Measurements from ENCODE around the gene POLD4.
A peak's percentile ranks its signal among the peaks of the same experiment; 100 is the strongest.
"Not testable (repeated sequence)": the region's sequence is repeated elsewhere in the genome, so short reads cannot be mapped to it uniquely, and the experiment has no call there.

The POLD4 gene

DNA sequence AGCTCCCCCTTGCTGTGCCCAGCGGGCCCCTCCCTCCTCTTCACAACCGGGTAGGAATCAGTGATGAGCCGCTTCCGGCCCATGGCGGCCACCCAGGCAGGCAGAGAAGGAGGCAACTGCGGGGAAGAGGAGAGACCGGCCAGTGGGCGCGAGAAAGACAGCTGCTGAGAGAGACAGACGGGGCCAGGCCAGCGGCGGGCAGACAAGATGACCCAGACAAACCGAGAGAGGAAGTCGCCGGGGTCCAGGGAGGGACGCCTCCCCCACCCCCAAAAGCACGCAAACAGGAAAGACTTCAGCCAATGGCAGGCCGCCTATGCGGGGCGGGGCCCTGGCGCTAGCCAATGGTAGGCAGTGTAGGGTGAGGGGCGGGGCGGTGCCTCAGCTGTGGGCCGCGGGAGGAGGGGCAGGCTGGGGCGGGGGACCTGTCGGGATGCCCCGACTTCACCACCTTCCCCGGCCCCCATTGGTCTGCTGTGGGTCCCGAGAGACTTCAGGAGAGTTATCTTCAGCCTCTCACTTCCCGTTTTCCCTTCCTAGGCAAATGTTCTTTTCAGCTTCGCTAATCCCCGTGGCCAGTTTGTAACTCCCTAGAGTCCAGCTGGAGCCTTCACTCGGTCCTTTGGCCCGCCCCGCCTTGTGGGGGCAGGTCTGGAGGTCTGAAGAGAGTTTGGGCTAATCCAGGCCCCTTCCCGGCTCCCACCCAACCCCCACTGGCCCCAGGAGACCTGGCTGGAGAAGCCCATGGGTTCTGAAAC, at the start of gene POLD4:
Gene POLD4, minus strand, starts transcription at position 230 of the 758 bp plus-strand sequence. Its CDS starts 147 bp downstream, at position 83.
- peak; percentile 99 for DNase-seq

DNA sequence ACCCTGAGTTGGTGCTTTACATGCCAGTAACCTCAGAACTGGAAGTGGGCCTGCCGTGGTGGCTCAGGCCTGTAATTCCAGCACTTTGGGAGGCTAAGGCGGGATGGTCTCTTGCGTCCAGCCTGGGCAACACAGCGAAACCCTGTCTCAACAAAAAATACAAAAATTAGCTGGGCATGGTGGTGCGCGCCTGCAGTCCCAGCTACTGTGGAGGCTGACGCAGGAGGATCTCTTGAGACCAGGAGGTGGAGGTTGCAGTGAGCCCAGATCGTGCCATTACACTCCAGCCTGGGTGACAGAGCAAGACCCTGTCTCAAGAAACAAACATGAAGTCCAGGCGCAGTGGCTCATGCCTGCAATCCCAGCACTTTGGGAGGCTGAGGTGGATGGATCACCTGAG, 49.7 kb upstream of the POLD4 start:
- not testable (repeated sequence) for DNase-seq

DNA sequence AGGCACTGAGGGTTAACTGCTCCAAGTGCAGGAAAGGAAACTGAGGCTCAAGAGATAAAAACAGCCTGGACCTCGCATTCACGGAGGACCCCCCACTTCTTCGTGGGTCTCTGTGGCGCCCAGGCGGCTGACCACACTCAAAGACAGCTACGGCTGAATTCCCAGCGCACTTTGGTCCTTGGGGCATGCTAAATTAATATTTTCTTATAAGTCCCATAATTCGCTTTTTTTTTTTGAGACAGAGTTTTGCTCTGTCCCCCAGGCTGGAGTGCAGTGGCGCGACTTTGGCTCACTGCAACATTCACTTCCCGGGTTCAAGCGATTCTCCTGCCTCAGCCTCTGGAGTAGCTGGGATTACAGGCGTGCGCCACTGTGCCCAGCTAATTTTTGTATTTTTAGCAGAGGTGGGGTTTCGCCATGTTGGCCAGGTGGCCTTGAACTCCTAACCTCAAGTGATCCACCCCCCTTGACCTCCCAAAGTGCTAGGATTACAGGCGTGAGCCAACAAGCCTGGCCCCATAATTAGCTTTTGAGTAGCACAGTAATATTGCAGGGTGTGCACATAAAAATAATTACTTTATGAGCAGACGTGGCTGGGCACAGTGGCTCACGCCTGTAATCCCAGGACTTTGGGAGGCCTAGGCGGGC, 49.0 kb upstream of the POLD4 start:
- DNase-seq: not testable (repeated sequence)

DNA sequence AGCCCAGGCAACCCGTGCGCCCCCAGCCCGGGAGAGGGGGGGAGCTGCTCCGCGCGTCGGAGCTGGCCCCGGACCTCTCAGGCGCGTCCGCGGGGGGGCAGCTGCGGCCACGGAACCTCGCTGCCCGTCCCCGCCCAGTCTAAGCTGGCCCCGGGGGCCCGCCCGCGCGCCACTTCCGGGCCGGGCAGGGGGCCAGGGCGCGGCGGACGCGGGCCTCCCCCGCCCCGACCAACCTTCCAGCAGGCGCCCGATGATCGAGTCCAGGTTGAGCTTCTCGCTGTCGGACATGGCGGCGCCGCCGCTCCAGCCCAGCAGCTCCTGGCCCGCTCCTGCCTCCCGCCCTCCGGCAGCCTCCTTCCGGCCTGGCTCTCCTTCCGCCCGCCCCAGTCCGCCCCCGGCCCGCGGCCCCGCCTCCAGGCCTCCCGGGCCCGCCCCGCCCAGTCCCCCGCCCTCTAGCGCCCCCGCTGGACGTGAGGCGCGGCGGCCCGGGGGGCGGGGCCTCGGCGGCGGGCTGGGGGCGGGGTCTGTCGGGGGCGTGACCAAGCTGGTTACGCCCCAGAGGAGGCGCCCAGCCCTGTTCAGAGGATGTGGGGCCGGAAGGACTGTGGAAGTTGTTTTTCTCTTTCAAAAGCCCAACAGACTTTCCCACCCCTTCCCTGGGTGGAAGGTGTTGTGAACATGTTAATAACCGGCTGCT, 48.3 kb upstream of the POLD4 start, which contains the start of gene PPP1CA:
Gene PPP1CA, minus strand, starts transcription at position 364 of the 697 bp plus-strand sequence. Its CDS starts 76 bp downstream, at position 288.
- peak; percentile 93 for DNase-seq

DNA sequence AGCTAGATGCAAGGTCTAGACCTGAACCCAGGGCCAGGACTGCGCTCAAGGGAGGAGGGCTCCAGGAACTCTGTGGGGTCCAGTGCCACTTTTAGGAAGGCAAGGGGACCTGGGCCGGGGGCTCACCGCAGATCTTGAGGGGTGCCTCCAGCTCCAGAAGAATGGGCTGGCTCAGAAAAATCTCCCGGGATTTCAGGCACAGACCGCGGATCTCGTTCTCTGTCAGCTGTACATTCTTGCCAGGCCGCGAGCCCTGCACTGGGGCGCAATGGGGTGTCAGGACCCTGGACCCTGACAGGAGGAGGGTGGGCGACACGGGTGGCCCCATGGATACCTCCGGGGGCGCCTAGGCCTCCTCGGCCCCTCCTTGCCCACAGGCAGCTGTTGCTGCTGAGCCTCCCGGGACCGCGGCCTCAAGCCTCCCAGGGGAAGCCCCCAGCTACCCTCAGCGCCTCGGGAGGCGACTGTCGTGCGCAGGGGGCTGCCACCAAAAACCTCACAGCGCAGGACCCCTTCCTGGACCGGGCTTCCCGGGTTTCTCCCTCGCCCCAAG, 47.7 kb upstream of the POLD4 start:
- no peak for DNase-seq

DNA sequence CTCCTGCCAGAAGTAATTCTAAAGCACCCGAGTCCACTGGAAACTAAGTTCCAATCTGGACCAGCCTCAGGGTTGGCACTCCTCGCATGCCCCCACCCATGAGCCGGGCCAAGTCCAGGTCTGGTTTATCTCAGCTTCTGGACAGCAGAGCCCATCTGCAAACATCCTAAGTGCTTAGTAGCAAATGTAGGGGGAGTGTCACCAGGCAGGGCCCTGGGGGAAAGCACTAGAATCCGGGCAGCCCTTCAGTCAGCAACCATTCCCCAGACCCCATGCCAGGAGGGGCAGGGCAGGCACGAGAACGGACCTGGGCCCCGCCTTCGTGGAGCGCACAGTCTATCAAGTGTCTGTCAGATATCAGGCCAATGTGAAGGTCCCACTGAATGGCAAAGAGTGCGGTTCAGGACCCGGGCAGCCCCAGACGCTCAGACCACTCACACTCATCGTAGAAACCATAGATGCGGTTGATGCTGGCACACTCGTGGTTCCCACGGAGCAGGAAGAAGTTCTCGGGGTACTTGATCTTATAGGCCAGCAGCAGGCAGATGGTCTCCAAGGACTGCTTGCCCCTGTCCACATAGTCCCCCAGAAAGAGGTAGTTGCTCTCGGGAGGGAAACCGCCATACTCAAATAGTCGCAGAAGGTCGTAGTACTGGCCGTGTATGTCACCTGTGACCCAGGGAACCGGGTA, 47.0 kb upstream of the POLD4 start:
- DNase-seq: no peak

DNA sequence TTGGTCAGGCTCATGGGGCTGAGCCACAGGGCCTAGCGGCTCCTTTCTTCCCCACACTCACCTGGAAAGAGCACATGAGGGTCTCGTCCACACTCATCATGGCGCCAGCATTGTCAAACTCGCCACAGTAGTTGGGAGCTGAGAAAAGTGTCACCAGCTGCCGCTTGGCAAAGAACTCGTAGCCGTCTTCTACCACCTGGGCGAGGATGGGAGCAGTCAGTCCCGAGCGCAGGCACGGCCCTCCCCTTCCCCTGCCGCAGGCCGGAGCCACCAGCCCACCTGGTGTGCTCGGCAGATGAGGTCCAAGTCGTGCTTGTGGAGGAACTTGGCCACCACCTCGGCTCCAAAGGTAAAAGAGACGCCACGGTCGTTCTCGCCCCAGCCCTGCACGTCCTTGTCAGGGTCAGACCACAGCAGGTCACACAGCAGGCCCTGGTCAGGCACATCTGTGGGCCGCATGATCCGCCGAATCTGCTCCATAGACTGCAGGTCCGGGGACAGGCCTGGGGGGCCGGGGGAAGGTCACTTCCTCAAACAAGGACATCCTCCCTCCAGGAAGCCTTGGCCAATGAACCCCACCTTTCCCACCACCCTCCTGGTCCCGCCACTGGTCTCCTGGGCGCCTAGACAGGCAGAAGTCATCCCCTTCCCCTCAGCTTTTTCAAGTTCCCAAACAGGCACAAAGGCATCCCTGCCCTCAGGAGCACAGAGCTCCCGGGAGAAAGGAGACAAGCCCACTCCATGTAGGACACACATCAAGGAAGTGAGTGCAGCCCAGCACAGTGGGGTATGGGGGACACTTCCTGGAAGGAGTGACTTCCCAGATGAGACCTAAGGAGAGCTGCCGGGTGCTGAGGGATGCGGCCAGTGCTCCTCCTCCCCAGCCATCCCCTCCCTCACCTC, 45.6 kb upstream of the POLD4 start:
- DNase-seq: no peak

DNA sequence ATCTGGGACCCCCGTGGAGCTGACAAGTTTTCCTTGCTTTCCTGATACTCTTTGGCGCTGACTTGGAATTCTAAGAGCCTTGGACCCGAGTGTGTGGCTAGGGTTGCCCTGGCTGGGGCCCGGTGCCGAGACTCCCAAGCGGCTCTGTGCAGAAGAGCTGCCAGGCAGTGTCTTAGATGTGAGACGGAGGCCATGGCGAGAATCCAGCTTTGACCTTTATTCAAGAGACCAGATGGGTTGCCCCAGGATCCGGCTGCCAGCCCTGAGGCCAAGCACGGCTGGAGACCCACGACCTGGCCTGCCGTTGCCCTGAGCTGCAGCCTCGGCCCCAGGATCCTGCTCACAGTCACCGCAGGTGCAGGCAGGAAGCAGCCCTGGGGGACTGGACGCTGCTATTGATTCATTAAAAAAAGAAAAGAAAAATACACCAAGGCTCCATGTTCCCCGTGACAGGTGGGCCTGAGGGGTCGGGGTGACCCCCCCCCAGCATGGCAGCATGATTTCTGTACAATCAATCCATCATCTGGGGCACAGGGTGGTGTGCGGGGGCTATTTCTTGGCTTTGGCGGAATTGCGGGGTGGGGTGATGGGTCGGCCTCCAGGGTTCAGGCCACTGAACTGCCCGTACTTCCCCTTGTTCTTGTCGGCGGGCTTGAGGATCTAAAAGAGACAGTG, 44.8 kb upstream of the POLD4 start:
- DNase-seq: no peak

DNA sequence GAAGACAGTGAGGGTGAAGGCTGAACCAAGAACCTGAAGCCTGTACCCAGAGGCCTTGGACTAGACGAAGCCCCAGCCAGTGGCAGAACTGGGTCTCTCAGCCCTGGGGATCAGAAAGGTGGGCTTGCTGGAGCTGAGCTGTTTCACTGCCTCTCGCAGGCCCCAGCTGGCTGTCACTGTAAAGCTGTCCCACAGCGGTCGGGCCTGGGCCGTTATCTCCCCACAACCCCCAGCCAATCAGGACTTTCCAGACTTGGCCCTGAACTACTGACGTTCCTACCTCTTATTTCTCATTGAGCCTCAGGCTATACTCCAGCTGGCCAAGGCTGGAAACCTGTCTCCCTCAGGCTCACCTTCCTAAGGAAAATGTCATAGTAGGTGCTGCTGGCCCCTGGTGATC, 44.2 kb upstream of the POLD4 start:
- DNase-seq: no peak

DNA sequence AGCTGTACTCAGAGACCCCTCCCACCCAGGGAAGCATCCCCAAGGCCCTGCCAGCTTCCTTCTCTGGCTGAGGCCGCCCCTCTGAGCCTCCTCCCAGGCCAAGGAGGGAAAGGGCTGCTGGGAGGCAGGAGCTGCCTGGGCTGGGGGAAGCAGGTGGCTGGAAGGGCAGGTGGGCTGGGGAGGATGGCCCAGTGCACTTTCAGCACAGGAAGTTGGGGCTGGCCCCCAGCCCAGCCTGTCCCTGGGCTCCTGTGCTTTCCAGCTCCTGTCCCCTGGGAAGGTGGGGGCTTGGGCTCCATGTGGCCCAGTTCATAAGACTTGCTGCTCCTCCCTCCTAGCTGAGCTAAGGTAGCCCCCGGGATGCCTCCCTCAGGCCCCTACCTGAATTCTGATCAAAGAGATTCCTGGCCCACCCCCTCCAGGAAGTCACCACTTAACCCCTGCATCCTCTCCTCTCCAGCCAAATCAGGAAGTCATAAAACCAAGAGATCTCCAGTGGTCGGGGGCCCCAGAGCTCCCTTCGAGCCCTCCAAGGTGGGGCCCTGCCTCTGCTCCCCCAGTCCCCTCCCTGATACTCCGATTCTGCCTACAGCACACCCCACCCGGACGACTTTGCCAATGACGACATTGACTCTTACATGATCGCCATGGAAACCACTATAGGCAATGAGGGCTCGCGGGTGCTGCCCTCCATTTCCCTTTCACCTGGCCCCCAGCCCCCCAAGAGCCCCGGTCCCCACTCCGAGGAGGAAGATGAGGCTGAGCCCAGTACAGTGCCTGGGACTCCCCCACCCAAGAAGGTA, 43.4 kb upstream of the POLD4 start:
- no peak for DNase-seq

DNA sequence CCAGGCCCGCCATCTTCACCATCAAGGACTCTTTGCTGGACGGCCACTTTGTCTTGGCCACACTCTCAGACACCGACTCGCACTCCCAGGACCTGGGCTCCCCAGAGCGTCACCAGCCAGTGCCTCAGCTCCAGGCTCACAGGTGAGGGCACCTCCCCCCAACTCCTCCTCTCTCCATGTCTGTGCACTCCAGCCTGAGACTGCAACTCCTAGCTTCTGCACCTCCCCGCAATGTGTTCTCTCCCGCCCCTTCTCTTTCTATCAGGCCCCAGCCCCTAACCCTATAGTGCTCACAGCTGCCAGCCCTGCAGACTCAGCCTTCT, 42.9 kb upstream of the POLD4 start:
- no peak for DNase-seq

DNA sequence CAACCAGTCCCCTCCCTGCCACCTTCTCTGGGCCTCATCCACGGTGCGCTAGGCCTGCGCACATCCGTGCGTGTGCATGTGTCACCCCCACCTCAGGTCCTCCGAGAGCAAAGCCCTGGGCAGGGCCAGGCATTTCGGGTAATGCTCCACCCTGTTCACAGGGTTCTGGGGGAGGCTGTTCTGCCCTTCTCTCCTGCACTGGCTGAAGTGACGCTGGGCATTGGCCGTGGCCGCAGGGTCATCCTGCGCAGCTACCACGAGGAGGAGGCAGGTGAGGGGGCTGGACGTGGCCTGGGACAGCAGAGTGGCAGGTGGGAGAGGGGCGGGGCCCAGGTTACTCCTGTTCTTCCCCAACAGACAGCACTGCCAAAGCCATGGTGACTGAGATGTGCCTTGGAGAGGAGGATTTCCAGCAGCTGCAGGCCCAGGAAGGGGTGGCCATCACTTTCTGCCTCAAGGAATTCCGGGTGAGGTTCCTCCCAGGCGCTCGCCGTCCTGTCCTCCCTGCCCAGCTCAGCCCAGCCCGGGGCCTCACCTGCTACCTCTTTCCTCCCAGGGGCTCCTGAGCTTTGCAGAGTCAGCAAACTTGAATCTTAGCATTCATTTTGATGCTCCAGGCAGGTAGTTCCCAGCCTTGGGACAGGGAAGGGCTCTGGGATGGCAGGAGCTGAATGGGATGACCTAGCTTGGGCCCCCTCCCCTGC, 42.4 kb upstream of the POLD4 start:
- no peak for DNase-seq

DNA sequence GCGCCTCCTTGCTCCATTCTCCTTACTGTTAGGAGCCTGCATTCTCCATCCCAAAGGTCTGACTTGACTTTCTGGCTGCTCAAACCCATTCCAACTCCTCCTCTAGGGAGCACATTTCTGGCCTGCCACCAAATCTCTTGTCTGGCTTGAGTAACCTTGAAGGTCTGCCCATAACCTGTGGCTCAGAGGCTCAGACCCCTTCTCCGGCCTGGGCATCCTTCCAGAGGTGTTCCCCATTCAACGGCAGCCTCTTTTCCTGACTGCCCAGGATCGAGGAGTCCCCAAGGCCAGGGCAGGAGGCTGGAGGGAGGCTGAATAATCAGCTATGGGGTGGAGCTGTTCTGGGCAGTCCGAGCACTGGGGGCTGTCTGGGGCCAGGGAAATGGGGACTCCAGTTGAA, 40.6 kb upstream of the POLD4 start:
- no peak for DNase-seq

DNA sequence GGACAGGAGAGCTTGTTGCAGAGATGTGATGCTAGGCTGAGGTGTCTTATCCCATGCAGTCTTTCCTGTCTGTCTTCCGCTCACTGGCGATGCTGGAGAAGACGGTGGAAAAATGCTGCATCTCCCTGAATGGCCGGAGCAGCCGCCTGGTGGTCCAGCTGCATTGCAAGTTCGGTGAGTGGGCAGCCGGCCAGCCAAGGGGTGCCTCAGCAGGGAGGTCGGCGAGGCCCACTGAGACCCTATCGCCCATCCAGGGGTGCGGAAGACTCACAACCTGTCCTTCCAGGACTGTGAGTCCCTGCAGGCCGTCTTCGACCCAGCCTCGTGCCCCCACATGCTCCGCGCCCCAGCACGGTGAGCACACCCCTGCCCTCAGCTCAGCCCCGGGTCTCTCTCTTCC, 40.1 kb upstream of the POLD4 start:
- DNase-seq: no peak

DNA sequence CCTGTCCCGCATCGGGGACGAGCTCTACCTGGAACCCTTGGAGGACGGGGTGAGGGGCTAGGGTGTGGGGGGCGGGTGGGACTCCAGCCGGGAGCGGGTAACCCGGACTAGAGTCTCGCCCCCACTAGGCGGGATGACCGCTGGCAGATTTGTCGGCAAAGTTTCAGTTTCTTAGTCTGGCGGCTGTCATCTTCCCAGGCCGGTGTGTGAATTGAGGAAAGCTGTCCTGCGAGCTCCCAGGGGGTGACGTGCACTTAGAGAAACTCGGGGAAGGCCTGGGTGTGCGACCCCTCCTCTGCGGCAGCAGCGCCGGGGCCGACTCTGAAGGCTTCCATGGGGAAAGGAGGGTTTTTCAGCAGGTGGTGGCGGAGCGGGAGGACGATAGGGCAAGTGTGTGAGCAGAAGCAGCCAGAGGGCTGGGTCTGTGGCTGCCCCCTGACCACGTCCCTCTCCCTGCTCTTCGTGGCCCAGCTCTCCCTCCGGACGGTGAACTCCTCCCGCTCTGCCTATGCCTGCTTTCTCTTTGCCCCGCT, 38.9 kb upstream of the POLD4 start:
- DNase-seq: no peak

DNA sequence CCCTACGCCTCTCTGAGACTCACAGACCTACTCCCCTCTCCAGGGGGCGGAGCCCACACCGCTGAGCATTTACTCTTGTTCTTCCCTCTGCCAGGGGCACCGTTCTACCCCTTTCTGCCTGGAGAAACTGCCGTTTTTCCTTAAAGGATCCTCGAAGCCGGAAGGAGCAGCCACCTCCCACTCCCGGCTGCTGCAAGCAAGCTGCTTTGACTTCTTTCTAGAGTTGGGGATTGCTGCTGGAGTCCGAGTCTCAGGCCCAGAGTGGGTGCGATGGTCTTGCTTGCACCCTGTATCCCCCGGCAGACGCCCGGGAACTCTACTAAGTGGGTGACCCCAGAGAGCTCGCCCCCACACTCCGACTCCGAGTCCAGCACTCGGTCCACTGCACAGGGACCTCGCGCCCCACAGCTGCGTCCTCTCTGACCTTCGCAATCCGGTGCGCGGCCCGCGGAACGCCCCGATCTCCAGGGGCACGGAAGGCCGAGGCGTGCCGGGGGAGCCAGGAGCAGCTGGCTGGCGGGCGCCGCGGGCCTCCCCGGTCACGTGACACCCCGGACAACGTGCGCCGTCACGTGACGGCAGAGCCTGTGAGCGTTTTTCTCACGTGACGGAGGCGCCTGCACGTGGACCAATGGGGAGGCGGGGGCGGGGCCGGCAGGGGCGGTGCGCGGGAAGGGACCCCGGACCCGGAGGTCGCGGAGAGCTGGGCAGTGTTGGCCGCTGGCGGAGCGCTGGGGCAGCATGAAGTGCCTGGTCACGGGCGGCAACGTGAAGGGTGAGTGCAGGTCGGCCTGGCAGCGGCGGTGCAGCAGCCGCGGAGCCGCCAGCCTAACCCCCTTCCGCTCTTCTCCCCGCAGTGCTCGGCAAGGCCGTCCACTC, 38.2 kb upstream of the POLD4 start, which contains the start of gene RAD9A:
Gene RAD9A, plus strand, starts transcription at position 683 of the 879 bp plus-strand sequence. Its CDS starts 59 bp downstream, at position 742.
- DNase-seq: peak; percentile 97

DNA sequence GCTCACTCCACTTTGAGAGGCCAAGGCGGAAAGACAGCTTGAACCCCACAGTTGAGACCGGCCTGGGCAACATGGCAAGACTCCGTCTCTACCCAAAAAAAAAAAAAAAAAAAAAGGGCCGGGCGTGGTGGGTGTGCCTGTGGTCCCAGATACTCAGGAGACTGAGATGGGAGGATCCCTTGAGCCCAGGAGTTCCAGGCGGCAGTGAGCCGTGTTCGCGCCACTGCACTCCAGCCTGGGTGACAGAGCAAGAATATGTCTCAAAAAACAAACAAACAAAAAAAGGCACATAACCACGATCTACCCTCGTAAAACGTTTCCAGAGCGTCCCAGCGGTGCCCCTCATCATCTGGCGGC, 37.6 kb upstream of the POLD4 start:
- no peak for DNase-seq

DNA sequence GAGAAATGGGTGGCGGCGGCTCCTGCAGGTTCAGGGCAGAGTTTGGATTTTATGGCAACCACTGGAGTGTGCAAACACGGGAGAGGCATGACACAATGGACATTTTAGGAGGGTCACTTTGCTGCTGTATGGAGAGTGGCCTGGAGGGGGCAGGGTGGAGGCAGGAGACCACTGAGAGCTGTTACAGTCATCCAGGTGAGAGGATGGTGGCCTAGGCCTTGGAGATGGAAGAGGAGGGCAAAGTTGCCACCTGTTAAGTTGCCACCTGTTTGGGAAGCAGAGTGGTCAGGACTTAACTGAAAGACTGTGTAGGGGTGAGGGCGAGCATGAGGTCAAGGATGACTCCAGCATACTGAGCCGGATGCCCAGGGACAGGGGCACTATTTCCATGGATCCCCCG, 36.1 kb upstream of the POLD4 start:
- DNase-seq: peak; percentile 71

Data from stimulated activated CD4-positive, alpha-beta T cell treated with anti-CD3 and anti-CD28 coated beads, Interleukin-15, amount 100 ng/mL, for 24 hours (primary cell).